T-helper 2 cell treated with Interferon-gamma antibody and Interleukin-4, amounts not matched to agents 5 μg/mL and 100 μg/mL, for 36 hours (primary cell): ENCODE results near the gene LEFTY1.
"Not testable (repeated sequence)": the region's sequence is repeated elsewhere in the genome, so short reads cannot be mapped to it uniquely, and the experiment has no call there.

ENCODE experiments used
- DNase-seq: peaks from one replicate; pipeline ENCODE4 v3.0.0; 2021; ENCODE audit warnings: low spot score
- H3K27ac Mint-ChIP-seq: one replicate; pipeline ENCODE4 v1.8.0; 2021; ENCODE audit warnings: mild to moderate bottlenecking, mixed read lengths
- H3K27me3 Mint-ChIP-seq: one replicate; pipeline ENCODE4 v1.8.0; 2021; ENCODE audit warnings: low read depth, mixed read lengths
- H3K36me3 Mint-ChIP-seq: one replicate; pipeline ENCODE4 v1.8.0; 2021; ENCODE audit warnings: low read depth, mixed read lengths
- H3K4me1 Mint-ChIP-seq: one replicate; pipeline ENCODE4 v1.8.0; 2021; ENCODE audit warnings: low read depth, mixed read lengths
- H3K4me3 Mint-ChIP-seq: one replicate; pipeline ENCODE4 v1.8.0; 2022; ENCODE audit warnings: mild to moderate bottlenecking, moderate library complexity, mixed read lengths
- H3K9me3 Mint-ChIP-seq: one replicate; pipeline ENCODE4 v1.8.0; 2021; ENCODE audit warnings: mixed read lengths

LEFTY1 gene

GRCh38 chr1:225887554-225888288, 1.2 kb downstream of the LEFTY1 start:
- H3K36me3 Mint-ChIP-seq, H3K4me3 Mint-ChIP-seq, H3K9me3 Mint-ChIP-seq, H3K27ac Mint-ChIP-seq, DNase-seq: not testable (repeated sequence)
- H3K27me3 Mint-ChIP-seq = peaks cover 27% of the 10 kb centered on the region
- H3K4me1 Mint-ChIP-seq = peaks cover 14% of the 10 kb centered on the region

GRCh38 chr1:225887030-225887314, 2.0 kb downstream of the LEFTY1 start:
- H3K4me1 Mint-ChIP-seq = peaks cover 14% of the 10 kb centered on the region
- H3K9me3 Mint-ChIP-seq = no peaks in the 10 kb centered on the region
- no peak overlapping the region for H3K27ac Mint-ChIP-seq
- no peak for DNase-seq
- H3K4me3 Mint-ChIP-seq = no peak overlapping the region
- H3K27me3 Mint-ChIP-seq = peaks cover 27% of the 10 kb centered on the region
- no peaks in the 10 kb centered on the region for H3K36me3 Mint-ChIP-seq

- Mint-ChIP-seq H3K4me3 (no peak overlapping the region), H3K27me3 (peaks cover 27% of the 10 kb centered on the region), H3K36me3 (no peaks in the 10 kb centered on the region), H3K4me1 (peaks cover 14% of the 10 kb centered on the region), H3K9me3 (no peaks in the 10 kb centered on the region), H3K27ac (no peak overlapping the region)
- no peak for DNase-seq
Observed at GRCh38 chr1:225886159-225887029, 2.6 kb downstream of the LEFTY1 start.

- Mint-ChIP-seq H3K27ac (no peak overlapping the region), H3K27me3 (peaks cover 24% of the 10 kb centered on the region), H3K36me3 (peaks cover 3% of the 10 kb centered on the region), H3K9me3 (no peaks in the 10 kb centered on the region), H3K4me3 (no peak overlapping the region), H3K4me1 (peaks cover 21% of the 10 kb centered on the region)
- no peak for DNase-seq
Observed at GRCh38 chr1:225885336-225885735, 3.6 kb downstream of the LEFTY1 start.

GRCh38 chr1:225883616-225884265, 5.2 kb downstream of the LEFTY1 start:
- DNase-seq = no peak
- H3K36me3 Mint-ChIP-seq = peaks cover 13% of the 10 kb centered on the region
- peaks cover 21% of the 10 kb centered on the region for H3K27me3 Mint-ChIP-seq
- H3K27ac Mint-ChIP-seq = peak overlapping the region; percentile 59
- peaks cover 32% of the 10 kb centered on the region for H3K4me1 Mint-ChIP-seq
- H3K4me3 Mint-ChIP-seq = peak overlapping the region; percentile 90
- H3K9me3 Mint-ChIP-seq = no peaks in the 10 kb centered on the region

GRCh38 chr1:225882694-225883615, 6.0 kb downstream of the LEFTY1 start:
- Mint-ChIP-seq H3K27me3 (peaks cover 16% of the 10 kb centered on the region), H3K4me1 (peaks cover 36% of the 10 kb centered on the region), H3K36me3 (peaks cover 18% of the 10 kb centered on the region), H3K4me3 (peak overlapping the region; percentile 90), H3K27ac (peak overlapping the region; percentile 67), H3K9me3 (no peaks in the 10 kb centered on the region)
- DNase-seq = peak; percentile 34

- Mint-ChIP-seq H3K36me3 (peaks cover 26% of the 10 kb centered on the region), H3K4me3 (peak within 1 kb of the TSS; percentile 90), H3K27ac (peak within 1 kb of the TSS; percentile 78), H3K27me3 (peaks cover 14% of the 10 kb centered on the region), H3K4me1 (peaks cover 39% of the 10 kb centered on the region), H3K9me3 (no peaks in the 10 kb centered on the region)
- peak; percentile 81 for DNase-seq
Observed at GRCh38 chr1:225881959-225882693, 6.8 kb downstream of the LEFTY1 start, which contains the start of gene TMEM63A. Gene TMEM63A (minus strand): TSS chr1:225882380. CDS start chr1:225877580, 4,800 bp downstream.

- no peak for DNase-seq
- Mint-ChIP-seq H3K36me3 (peaks cover 32% of the 10 kb centered on the region), H3K4me1 (peaks cover 40% of the 10 kb centered on the region), H3K4me3 (peak overlapping the region; percentile 90), H3K9me3 (no peaks in the 10 kb centered on the region), H3K27me3 (peaks cover 11% of the 10 kb centered on the region), H3K27ac (peak overlapping the region; percentile 78)
Observed at GRCh38 chr1:225881081-225881958, 7.6 kb downstream of the LEFTY1 start.

GRCh38 chr1:225880636-225881035, 8.3 kb downstream of the LEFTY1 start:
- H3K36me3 Mint-ChIP-seq = peaks cover 33% of the 10 kb centered on the region
- DNase-seq = no peak
- H3K27ac Mint-ChIP-seq = peak overlapping the region; percentile 78
- peak overlapping the region; percentile 90 for H3K4me3 Mint-ChIP-seq
- H3K9me3 Mint-ChIP-seq = no peaks in the 10 kb centered on the region
- H3K4me1 Mint-ChIP-seq = peaks cover 44% of the 10 kb centered on the region
- peaks cover 11% of the 10 kb centered on the region for H3K27me3 Mint-ChIP-seq

- H3K4me3 Mint-ChIP-seq = peak overlapping the region; percentile 90
- peaks cover 44% of the 10 kb centered on the region for H3K4me1 Mint-ChIP-seq
- peak overlapping the region; percentile 41 for H3K27ac Mint-ChIP-seq
- no peak for DNase-seq
- peaks cover 36% of the 10 kb centered on the region for H3K36me3 Mint-ChIP-seq
- peaks cover 11% of the 10 kb centered on the region for H3K27me3 Mint-ChIP-seq
- H3K9me3 Mint-ChIP-seq = no peaks in the 10 kb centered on the region
Observed at GRCh38 chr1:225880222-225880588, 8.7 kb downstream of the LEFTY1 start.

GRCh38 chr1:225879521-225880221, 9.3 kb downstream of the LEFTY1 start:
- DNase-seq = no peak
- Mint-ChIP-seq H3K36me3 (peaks cover 41% of the 10 kb centered on the region), H3K27ac (no peak overlapping the region), H3K4me3 (peak overlapping the region; percentile 90), H3K9me3 (no peaks in the 10 kb centered on the region), H3K27me3 (peaks cover 11% of the 10 kb centered on the region), H3K4me1 (peaks cover 44% of the 10 kb centered on the region)

- Mint-ChIP-seq H3K4me3 (no peak overlapping the region), H3K9me3 (no peaks in the 10 kb centered on the region)
Observed at GRCh38 chr1:225878282-225878681, 10.7 kb downstream of the LEFTY1 start.

More at GRCh38 chr1:225878282-225878681, 10.7 kb downstream of the LEFTY1 start:
- no peak overlapping the region for H3K27ac Mint-ChIP-seq
- H3K36me3 Mint-ChIP-seq = peaks cover 50% of the 10 kb centered on the region
- H3K27me3 Mint-ChIP-seq = peaks cover 2% of the 10 kb centered on the region
- DNase-seq = no peak
- H3K4me1 Mint-ChIP-seq = peaks cover 39% of the 10 kb centered on the region
